Ovary (tissue), 3 donors: ENCODE measurements around the gene ICE2.
"Not testable (repeated sequence)": the region's sequence is repeated elsewhere in the genome, so short reads cannot be mapped to it uniquely, and the experiment has no call there.

Experiments
- CTCF ChIP-seq, 3 donors: fragments of 450-650 bp in 2 of 3; fragments of 200-600 bp in 1 of 3; IDR thresholded peaks; one replicate each; pipeline versions ENCODE4 v1.5.1 to v1.8.0; 2016 to 2022; ENCODE audit warnings: antibody characterized with exemption in 3 of 3, mild to moderate bottlenecking in 1 of 3
- POLR2A ChIP-seq: fragments of 450-650 bp; IDR thresholded peaks from one replicate; pipeline ENCODE4 v1.6.1; 2017; ENCODE audit warnings: antibody characterized with exemption, mild to moderate bottlenecking, moderate library complexity
- donor health status: DM: no; HTN: no; CAD: no.

GRCh38 chr15:60404351-60404750 is 74.6 kb downstream of the ICE2 start:
- TF ChIP-seq CTCF (IDR thresholded peaks at IDR 0.05); POLR2A: not testable (repeated sequence)
